ENCODE measurements around the gene CNTLN. TPM values are rescaled to one million over a fixed set of nuclear protein-coding genes. Genes with fewer than 3 reads are reported as not detected.

CNTLN gene
- total RNA-seq, 1 donor from 2014 or later: 14.1 TPM

GRCh38 chr9:17487467-17487866 is 352.6 kb downstream of the CNTLN start:
- Mint-ChIP-seq H3K9me3 (no peaks in the 10 kb centered on the region), H3K4me3 (no peak overlapping the region), H3K27me3 (no peaks in the 10 kb centered on the region), H3K27ac (no peak overlapping the region), H3K4me1 (ENCODE audit: unreplicated experiment) (peaks cover 12% of the 10 kb centered on the region), H3K36me3 (peaks cover 3% of the 10 kb centered on the region)
- TF ChIP-seq CTCF (conservative IDR thresholded peaks at IDR 0.05): no peak
- DNase-seq (ENCODE audit: extremely low spot score, unreplicated experiment): no peak

- H3K36me3 Mint-ChIP-seq: peaks cover 2% of the 10 kb centered on the region
- H3K27me3 Mint-ChIP-seq: no peaks in the 10 kb centered on the region
- no peaks in the 10 kb centered on the region for H3K9me3 Mint-ChIP-seq
- no peak overlapping the region for H3K4me3 Mint-ChIP-seq
- peaks cover 12% of the 10 kb centered on the region for H3K4me1 Mint-ChIP-seq (ENCODE audit: unreplicated experiment)
- no peak for DNase-seq (ENCODE audit: extremely low spot score, unreplicated experiment)
- H3K27ac Mint-ChIP-seq: no peak overlapping the region
- TF ChIP-seq CTCF (conservative IDR thresholded peaks at IDR 0.05): no peak
Measured at GRCh38 chr9:17488662-17489061, 353.8 kb downstream of the CNTLN start.

- no peaks in the 10 kb centered on the region for H3K9me3 Mint-ChIP-seq
- H3K27ac Mint-ChIP-seq: no peak overlapping the region
- no peak for DNase-seq (ENCODE audit: extremely low spot score, unreplicated experiment)
- H3K36me3 Mint-ChIP-seq: no peaks in the 10 kb centered on the region
- TF ChIP-seq CTCF (conservative IDR thresholded peaks at IDR 0.05): no peak
- no peak overlapping the region for H3K4me3 Mint-ChIP-seq
- no peaks in the 10 kb centered on the region for H3K27me3 Mint-ChIP-seq
- H3K4me1 Mint-ChIP-seq (ENCODE audit: unreplicated experiment): peaks cover 12% of the 10 kb centered on the region
Measured at GRCh38 chr9:17490110-17490509, 355.3 kb downstream of the CNTLN start.

GRCh38 chr9:17491780-17492179 is 356.9 kb downstream of the CNTLN start:
- H3K27me3 Mint-ChIP-seq: no peaks in the 10 kb centered on the region
- H3K36me3 Mint-ChIP-seq: peaks cover 7% of the 10 kb centered on the region
- DNase-seq (ENCODE audit: extremely low spot score, unreplicated experiment): no peak
- TF ChIP-seq CTCF (conservative IDR thresholded peaks at IDR 0.05): no peak
- H3K27ac Mint-ChIP-seq: no peak overlapping the region
- no peak overlapping the region for H3K4me3 Mint-ChIP-seq
- no peaks in the 10 kb centered on the region for H3K9me3 Mint-ChIP-seq
- peaks cover 12% of the 10 kb centered on the region for H3K4me1 Mint-ChIP-seq (ENCODE audit: unreplicated experiment)

- Mint-ChIP-seq H3K9me3 (peaks cover 4% of the 10 kb centered on the region), H3K4me3 (no peak overlapping the region), H3K36me3 (peaks cover 5% of the 10 kb centered on the region)
Measured at GRCh38 chr9:17503196-17503595, 368.4 kb downstream of the CNTLN start.

More at GRCh38 chr9:17503196-17503595, 368.4 kb downstream of the CNTLN start:
- DNase-seq (ENCODE audit: extremely low spot score, unreplicated experiment): no peak
- Mint-ChIP-seq H3K27ac (no peak overlapping the region), H3K27me3 (no peaks in the 10 kb centered on the region), H3K4me1 (ENCODE audit: unreplicated experiment) (no peaks in the 10 kb centered on the region)
- no peak for TF ChIP-seq CTCF (conservative IDR thresholded peaks at IDR 0.05)
